ENCODE measurements around the gene VPS11. TPM values are rescaled to one million over a fixed set of nuclear protein-coding genes. Genes with fewer than 3 reads are reported as not detected.

VPS11 gene
- total RNA-seq, 2 experiments from 2014 or later: 23.3 to 32.2 TPM

GRCh38 chr11:119115484-119116234 lies 48.0 kb downstream of the VPS11 start:
- H3K36me3 ChIP-seq (ENCODE audit: insufficient read depth, low read length): peaks cover 22% of the 10 kb centered on the region
- no peak for TF ChIP-seq CTCF (conservative IDR thresholded peaks at IDR 0.05; ENCODE audit: low read length)
- TF ChIP-seq EZH2phosphoT487 (IDR thresholded peaks at IDR 0.05; ENCODE audit: borderline replicate concordance, low read depth, low read length): no peak
- H3K9me3 ChIP-seq (ENCODE audit: low read length): no peaks in the 10 kb centered on the region
- H4K20me1 ChIP-seq (ENCODE audit: insufficient read depth, low read length): no peaks in the 10 kb centered on the region
- no peak overlapping the region for H3K27ac ChIP-seq (ENCODE audit: low read depth, low read length, poor library complexity, severe bottlenecking)
- DNase-seq (ENCODE audit: low spot score): no peak
- H3K9me2 ChIP-seq (ENCODE audit: insufficient read depth, low read length): no peaks in the 10 kb centered on the region
- no peak overlapping the region for H3K4me3 ChIP-seq (ENCODE audit: low read depth, low read length, poor library complexity, severe bottlenecking)
- H2AFZ ChIP-seq (ENCODE audit: low read length): no peak overlapping the region
- no TSS peak for BruUV-seq (replicated peaks)
- ChIA-PET CTCF (ENCODE audit: unreplicated experiment) (interaction anchor here (0.6 kb wide), 1 partner anchor 9 kb away, joined by 3 read pairs; no protein-coding TSS in a partner anchor), POLR2A (interaction anchor here (1.1 kb wide), 1 partner anchor 8 kb away, joined by 3 read pairs; the partner anchor contains the start of gene C2CD2L)
- intact Hi-C loops (cut with micrococcal nuclease; ENCODE audit: unreplicated experiment): no loop called here
- H3K4me2 ChIP-seq (ENCODE audit: low read length): no peak overlapping the region
- H3K4me1 ChIP-seq (ENCODE audit: insufficient read depth, low read length, poor library complexity, severe bottlenecking): peaks cover 5% of the 10 kb centered on the region
- H3K79me2 ChIP-seq (ENCODE audit: insufficient read depth, low read depth, low read length): no peaks in the 10 kb centered on the region

DNA sequence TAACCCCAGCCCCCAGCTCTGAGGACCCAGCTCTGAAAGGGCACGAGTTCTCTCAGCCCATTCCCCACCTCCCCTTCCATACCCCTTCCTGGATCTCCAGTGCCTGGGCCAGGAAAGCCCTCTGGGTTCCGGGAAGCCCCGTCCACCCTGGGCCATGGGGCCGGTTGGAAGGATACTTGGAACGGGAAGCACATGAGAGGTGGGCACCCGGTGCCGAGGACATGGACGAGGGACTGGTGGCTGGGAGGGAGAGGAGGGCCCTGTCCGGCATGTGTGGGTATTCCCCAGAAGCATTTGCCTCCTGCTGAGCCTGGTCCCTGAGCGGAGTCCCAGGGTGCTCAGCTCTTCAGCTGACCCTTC lies 48.6 kb downstream of the VPS11 start:
- CTCF ChIA-PET (ENCODE audit: unreplicated experiment): interaction anchor here (0.6 kb wide), 1 partner anchor 9 kb away, joined by 3 read pairs; no protein-coding TSS in a partner anchor
- Histone ChIP-seq H3K27ac (ENCODE audit: low read depth, low read length, poor library complexity, severe bottlenecking) (no peak overlapping the region), H3K4me2 (ENCODE audit: low read length) (no peak overlapping the region), H3K4me3 (ENCODE audit: low read depth, low read length, poor library complexity, severe bottlenecking) (no peak overlapping the region), H3K9me3 (ENCODE audit: low read length) (no peaks in the 10 kb centered on the region), H2AFZ (ENCODE audit: low read length) (no peak overlapping the region), H3K79me2 (ENCODE audit: insufficient read depth, low read depth, low read length) (no peaks in the 10 kb centered on the region), H3K36me3 (ENCODE audit: insufficient read depth, low read length) (peaks cover 22% of the 10 kb centered on the region), H4K20me1 (ENCODE audit: insufficient read depth, low read length) (no peaks in the 10 kb centered on the region), H3K4me1 (ENCODE audit: insufficient read depth, low read length, poor library complexity, severe bottlenecking) (peaks cover 9% of the 10 kb centered on the region), H3K9me2 (ENCODE audit: insufficient read depth, low read length) (no peaks in the 10 kb centered on the region)
- DNase-seq (ENCODE audit: low spot score): no peak
- BruUV-seq (replicated peaks): no TSS peak
- intact Hi-C loops (cut with micrococcal nuclease; ENCODE audit: unreplicated experiment): no loop called here
- TF ChIP-seq EZH2phosphoT487 (IDR thresholded peaks at IDR 0.05; ENCODE audit: borderline replicate concordance, low read depth, low read length): no peak
- no peak for TF ChIP-seq CTCF (conservative IDR thresholded peaks at IDR 0.05; ENCODE audit: low read length)
- POLR2A ChIA-PET: interaction anchor here (1.1 kb wide), 1 partner anchor 9 kb away, joined by 3 read pairs; the partner anchor contains the start of gene C2CD2L

- Histone ChIP-seq H3K4me2 (ENCODE audit: low read length) (no peak overlapping the region), H3K9me2 (ENCODE audit: insufficient read depth, low read length) (no peaks in the 10 kb centered on the region), H3K4me1 (ENCODE audit: insufficient read depth, low read length, poor library complexity, severe bottlenecking) (peaks cover 9% of the 10 kb centered on the region), H4K20me1 (ENCODE audit: insufficient read depth, low read length) (no peaks in the 10 kb centered on the region), H3K4me3 (ENCODE audit: low read depth, low read length, poor library complexity, severe bottlenecking) (no peak overlapping the region), H2AFZ (ENCODE audit: low read length) (no peak overlapping the region), H3K9me3 (ENCODE audit: low read length) (no peaks in the 10 kb centered on the region), H3K36me3 (ENCODE audit: insufficient read depth, low read length) (peaks cover 18% of the 10 kb centered on the region), H3K27ac (ENCODE audit: low read depth, low read length, poor library complexity, severe bottlenecking) (no peak overlapping the region), H3K79me2 (ENCODE audit: insufficient read depth, low read depth, low read length) (no peaks in the 10 kb centered on the region)
- TF ChIP-seq EZH2phosphoT487 (IDR thresholded peaks at IDR 0.05; ENCODE audit: borderline replicate concordance, low read depth, low read length) (no peak), CTCF (conservative IDR thresholded peaks at IDR 0.05; ENCODE audit: low read length) (no peak)
- DNase-seq (ENCODE audit: low spot score): no peak
- POLR2A ChIA-PET: interaction anchor here (1.1 kb wide), 1 partner anchor 9 kb away, joined by 3 read pairs; the partner anchor contains the start of gene C2CD2L
- BruUV-seq (replicated peaks): no TSS peak
- CTCF ChIA-PET (ENCODE audit: unreplicated experiment): interaction anchor here (0.6 kb wide), 1 partner anchor 10 kb away, joined by 3 read pairs; no protein-coding TSS in a partner anchor
- intact Hi-C loops (cut with micrococcal nuclease; ENCODE audit: unreplicated experiment): no loop called here
These were observed 49.0 kb downstream of the VPS11 start for GRCh38 chr11:119116601-119117000.

Measured in OCI-LY7 (cell line).